GM12878 (cell line): Measurements from ENCODE around the gene ROBO1.

ENCODE experiments used
- CTCF ChIP-seq, 3 experiments: IDR thresholded peaks in 2 of 3; conservative IDR thresholded peaks in 1 of 3; 2 replicates each; pipeline ENCODE4 v1.5.1; 2011; ENCODE audit warnings: low read depth in 3 of 3, low read length in 3 of 3, mild to moderate bottlenecking in 3 of 3, control low read depth in 2 of 3, moderate library complexity in 2 of 3, inconsistent platforms in 1 of 3, mixed read lengths in 1 of 3; ENCODE audit not compliant: control insufficient read depth in 2 of 3, insufficient read depth in 1 of 3; ENCODE audit errors: extremely low read depth in 1 of 3
- RAD21 ChIP-seq: IDR thresholded peaks from 2 replicates; pipeline ENCODE4 v1.6.1; 2011; ENCODE audit warnings: mild to moderate bottlenecking, low read depth, low read length, moderate library complexity; ENCODE audit not compliant: insufficient read depth

DNA sequence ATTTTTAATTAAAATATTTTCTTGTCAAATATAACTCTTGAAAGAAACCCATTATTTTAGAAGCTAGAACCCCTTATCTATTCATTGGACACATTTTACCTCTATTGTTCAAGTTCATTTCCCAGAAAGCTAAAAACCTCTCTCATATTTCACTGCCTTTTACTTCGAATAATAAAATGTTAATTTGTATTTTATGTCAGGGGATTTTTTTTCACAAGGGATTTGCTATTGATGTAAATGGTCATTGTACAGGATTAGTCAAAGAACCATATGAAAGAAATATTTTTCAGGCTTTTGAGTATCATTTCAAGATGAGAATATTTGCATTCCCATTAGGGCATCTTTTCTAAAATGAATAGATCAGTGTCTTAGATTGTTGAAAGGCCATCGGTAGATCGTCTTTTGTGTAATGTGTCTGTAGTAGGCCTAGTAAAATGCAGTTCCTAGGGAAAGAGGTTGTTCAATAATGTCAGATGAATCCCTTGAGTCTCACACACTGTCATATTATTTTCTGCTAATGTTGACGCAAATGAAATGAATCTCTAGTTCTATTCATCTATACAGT lies 114.5 kb downstream of the ROBO1 start:
- TF ChIP-seq CTCF (IDR thresholded peaks at IDR 0.05 in 2 of 3, conservative IDR thresholded peaks at IDR 0.05 in 1 of 3; ENCODE audit: control insufficient read depth in 2 of 3, extremely low read depth in 1 of 3, insufficient read depth in 1 of 3, low read depth in 3 of 3, low read length in 3 of 3): no peak
- TF ChIP-seq RAD21: no peak
